Osteocyte (in vitro differentiated cells): ENCODE results near the gene CCL4. TPM values are rescaled to one million over a fixed set of nuclear protein-coding genes. Genes with fewer than 3 reads are reported as not detected.
"Not testable (repeated sequence)": the region's sequence is repeated elsewhere in the genome, so short reads cannot be mapped to it uniquely, and the experiment has no call there.

Source experiments
- DNase-seq: peaks from one replicate; pipeline ENCODE4 v3.0.0; 2021; ENCODE audit warnings: mixed read lengths; ENCODE audit not compliant: unreplicated experiment; ENCODE audit errors: extremely low spot score
- H3K27ac Mint-ChIP-seq: one replicate; pipeline ENCODE4 v1.8.0; 2021; ENCODE audit warnings: mild to moderate bottlenecking, mixed read lengths; ENCODE audit not compliant: unreplicated experiment
- H3K27me3 Mint-ChIP-seq: one replicate; pipeline ENCODE4 v1.8.0; 2021; ENCODE audit warnings: mixed read lengths; ENCODE audit not compliant: unreplicated experiment
- H3K36me3 Mint-ChIP-seq: one replicate; pipeline ENCODE4 v1.8.0; 2021; ENCODE audit warnings: mixed read lengths; ENCODE audit not compliant: unreplicated experiment
- H3K4me1 Mint-ChIP-seq: one replicate; pipeline ENCODE4 v1.8.0; 2021; ENCODE audit warnings: mixed read lengths; ENCODE audit not compliant: unreplicated experiment
- H3K4me3 Mint-ChIP-seq: one replicate; pipeline ENCODE4 v1.8.0; 2021; ENCODE audit warnings: mild to moderate bottlenecking, moderate library complexity, mixed read lengths; ENCODE audit not compliant: unreplicated experiment
- H3K9me3 Mint-ChIP-seq: one replicate; pipeline ENCODE4 v1.8.0; 2021; ENCODE audit warnings: mixed read lengths; ENCODE audit not compliant: unreplicated experiment
- CTCF ChIP-seq: fragments of 200-600 bp; sonication (generic); IDR thresholded peaks from 2 replicates; pipeline ENCODE4 v1.5.0; 2021; ENCODE audit warnings: antibody characterized with exemption, mild to moderate bottlenecking, moderate library complexity
- total RNA-seq: library from RNA; stranded (reverse); gene quantifications from 2 replicates; pipeline ENCODE4 v1.2.1, GENCODE V29; 2021

The CCL4 gene
- total RNA-seq, 1 donor from 2014 or later = not detected

DNA sequence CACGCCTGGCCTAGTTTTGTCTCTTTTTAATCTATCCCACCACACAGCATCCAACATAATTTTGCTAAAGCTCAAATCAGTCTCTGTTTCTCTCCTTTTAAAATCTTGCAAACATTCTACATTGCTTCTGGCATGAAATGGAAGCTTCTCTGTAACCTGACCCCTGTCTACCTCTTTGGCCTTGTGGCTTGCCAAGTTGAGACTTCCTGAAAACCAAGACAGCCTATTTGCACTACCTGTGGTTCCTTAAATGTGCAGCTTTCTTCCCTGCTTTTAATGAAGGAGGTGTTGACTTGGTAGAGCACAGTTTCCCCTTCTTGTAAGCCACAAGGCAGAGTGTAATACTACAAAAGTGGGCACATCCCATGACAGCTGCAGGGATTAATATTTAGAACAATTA is 7.6 kb upstream of the CCL4 start:
- H3K36me3 Mint-ChIP-seq = no peaks in the 10 kb centered on the region
- peaks cover 5% of the 10 kb centered on the region for H3K27me3 Mint-ChIP-seq
- no peak overlapping the region for H3K4me3 Mint-ChIP-seq
- no peak overlapping the region for H3K27ac Mint-ChIP-seq
- TF ChIP-seq CTCF = no peak
- H3K4me1 Mint-ChIP-seq = no peaks in the 10 kb centered on the region
- DNase-seq = no peak
- H3K9me3 Mint-ChIP-seq = no peaks in the 10 kb centered on the region

DNA sequence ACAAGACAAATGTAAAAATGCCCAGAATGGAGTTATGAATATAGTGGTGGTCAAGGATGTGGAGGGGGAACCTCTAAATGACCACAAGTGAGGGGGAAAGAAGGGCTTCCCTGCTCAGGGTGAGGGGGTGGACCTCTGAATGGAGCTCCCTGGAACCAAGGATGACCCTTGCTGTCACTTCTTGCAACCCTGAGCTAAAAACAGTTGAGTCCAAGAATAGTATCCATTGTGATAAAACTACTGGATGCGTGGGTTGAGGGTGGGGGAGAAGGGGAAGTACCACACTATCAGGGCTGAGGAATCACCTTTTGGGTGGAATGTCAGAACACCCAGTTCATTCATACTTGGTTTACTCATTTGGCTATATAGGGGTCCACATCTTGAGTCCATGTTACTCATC is 4.6 kb upstream of the CCL4 start:
- H3K36me3 Mint-ChIP-seq, H3K27ac Mint-ChIP-seq, H3K9me3 Mint-ChIP-seq, DNase-seq, H3K27me3 Mint-ChIP-seq, H3K4me1 Mint-ChIP-seq, H3K4me3 Mint-ChIP-seq: not testable (repeated sequence)

GRCh38 chr17:36104246-36104645 is 619 bp downstream of the CCL4 start:
- not testable (repeated sequence) for H3K4me3 Mint-ChIP-seq, H3K36me3 Mint-ChIP-seq, H3K27me3 Mint-ChIP-seq, H3K4me1 Mint-ChIP-seq, H3K27ac Mint-ChIP-seq, H3K9me3 Mint-ChIP-seq, DNase-seq

DNA sequence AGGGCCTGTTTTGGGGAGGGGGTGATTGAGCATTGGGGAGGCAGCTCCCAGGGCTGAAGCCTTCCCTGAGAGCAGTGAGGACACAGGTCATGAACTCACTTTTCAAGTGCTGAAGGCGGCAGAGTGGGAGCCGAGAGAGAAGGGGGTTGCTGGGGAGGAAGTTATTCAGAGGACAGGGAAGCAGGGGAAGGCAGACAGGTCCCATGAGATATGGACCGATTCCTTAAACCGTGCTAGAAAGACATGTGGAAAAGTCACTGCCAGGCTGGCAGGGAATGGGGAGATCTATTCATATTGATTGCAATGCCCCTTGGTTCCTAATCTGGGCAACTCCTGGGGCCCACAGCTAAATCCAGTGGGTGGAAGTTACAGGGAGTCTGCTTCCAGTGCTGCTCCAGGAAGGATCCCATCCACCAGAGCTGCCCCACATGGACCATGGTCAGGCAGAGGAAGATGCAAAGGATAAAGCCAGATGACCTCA is 1.1 kb downstream of the CCL4 start:
- Mint-ChIP-seq H3K9me3 (no peaks in the 10 kb centered on the region), H3K36me3 (no peaks in the 10 kb centered on the region), H3K27me3 (peaks cover 7% of the 10 kb centered on the region), H3K27ac (no peak overlapping the region), H3K4me1 (no peaks in the 10 kb centered on the region), H3K4me3 (no peak overlapping the region)
- no peak for TF ChIP-seq CTCF
- no peak for DNase-seq

DNA sequence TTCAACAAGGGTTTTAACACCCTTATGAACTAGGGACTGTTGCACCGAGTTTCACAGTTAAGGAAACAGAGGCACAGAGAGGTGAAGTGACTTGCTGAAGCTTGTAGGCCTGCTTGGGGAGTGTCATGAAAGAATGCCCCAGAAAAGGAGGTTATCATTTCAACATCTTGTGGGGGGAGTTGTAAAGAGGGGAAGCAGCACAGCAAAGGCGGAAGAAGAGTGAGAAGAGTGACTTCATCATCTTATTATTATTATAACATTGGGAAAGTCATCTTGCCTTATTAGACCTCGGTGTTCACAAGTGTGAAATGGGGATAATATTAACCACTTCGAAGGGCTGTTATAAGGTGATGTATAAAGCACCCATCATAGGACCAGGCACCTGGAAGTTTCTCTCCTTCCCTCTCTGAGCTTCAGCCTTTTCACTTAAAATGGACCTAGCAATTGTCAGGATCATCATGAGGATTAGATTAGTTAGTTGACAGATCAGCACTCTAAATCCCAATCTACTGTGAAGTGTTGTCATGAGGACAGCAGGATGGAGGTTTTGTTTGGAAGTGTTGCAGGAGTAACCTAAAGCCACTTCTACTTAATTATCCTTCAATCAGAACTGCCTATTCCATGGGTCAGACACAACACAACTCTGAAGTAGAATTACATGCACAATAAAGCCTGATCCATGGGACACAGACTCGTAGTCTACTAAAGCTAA is 2.3 kb downstream of the CCL4 start:
- no peak for DNase-seq
- H3K27ac Mint-ChIP-seq = no peak overlapping the region
- no peak overlapping the region for H3K4me3 Mint-ChIP-seq
- peaks cover 10% of the 10 kb centered on the region for H3K27me3 Mint-ChIP-seq
- no peaks in the 10 kb centered on the region for H3K4me1 Mint-ChIP-seq
- no peaks in the 10 kb centered on the region for H3K36me3 Mint-ChIP-seq
- no peak for TF ChIP-seq CTCF
- no peaks in the 10 kb centered on the region for H3K9me3 Mint-ChIP-seq

GRCh38 chr17:36106493-36106835 is 2.8 kb downstream of the CCL4 start:
- Mint-ChIP-seq H3K9me3 (no peaks in the 10 kb centered on the region), H3K27me3 (peaks cover 10% of the 10 kb centered on the region), H3K27ac (no peak overlapping the region), H3K4me3 (no peak overlapping the region), H3K36me3 (no peaks in the 10 kb centered on the region), H3K4me1 (no peaks in the 10 kb centered on the region)
- TF ChIP-seq CTCF = no peak
- DNase-seq = no peak
